K562 (cell line): ENCODE measurements around the gene ADAM15. TPM values are rescaled to one million over a fixed set of nuclear protein-coding genes. Genes with fewer than 3 reads are reported as not detected.
A peak's percentile ranks its signal among the peaks of the same experiment; 100 is the strongest.

ENCODE experiments used
- ATF2 ChIP-seq: sonication (generic); formaldehyde crosslinking; IDR thresholded peaks from 2 replicates; pipeline ENCODE4 v1.8.1; 2022; ENCODE audit warnings: missing genetic modification reagents
- BRF1 ChIP-seq: IDR thresholded peaks from 3 replicates; pipeline ENCODE4 v1.6.1; 2011; ENCODE audit warnings: borderline replicate concordance, mild to moderate bottlenecking; ENCODE audit not compliant: insufficient read length; ENCODE audit errors: extremely low read depth
- DEAF1 ChIP-seq: fragments of 450-650 bp; formaldehyde crosslinking; IDR thresholded peaks from 2 replicates; pipeline ENCODE4 v1.4.0; 2020; ENCODE audit warnings: mild to moderate bottlenecking, moderate library complexity
- ELK3 ChIP-seq: fragments of 450-650 bp; formaldehyde crosslinking; IDR thresholded peaks from 2 replicates; pipeline ENCODE4 v1.4.0; 2020; ENCODE audit warnings: mild to moderate bottlenecking
- ESRRA ChIP-seq: fragments of 450-650 bp; IDR thresholded peaks from 2 replicates; pipeline ENCODE4 v1.6.1; 2014; ENCODE audit warnings: low read depth, mild to moderate bottlenecking, moderate library complexity, borderline replicate concordance
- KDM1A ChIP-seq, 2 experiments: fragments of 450-650 bp; IDR thresholded peaks; 2 replicates each; pipeline ENCODE4 v1.6.1; 2016; ENCODE audit warnings: mild to moderate bottlenecking in 2 of 2
- MEIS2 ChIP-seq: fragments of 450-650 bp; IDR thresholded peaks from 2 replicates; pipeline ENCODE4 v1.6.1; 2014; ENCODE audit warnings: mild to moderate bottlenecking; ENCODE audit not compliant: partially characterized antibody
- POLR2AphosphoS5 ChIP-seq: IDR thresholded peaks from 2 replicates; pipeline ENCODE4 v1.6.1; 2011; ENCODE audit warnings: mild to moderate bottlenecking, low read depth, low read length, moderate library complexity; ENCODE audit not compliant: control insufficient read depth, insufficient read depth
- RBM17 ChIP-seq: fragments of 200-400 bp; formaldehyde crosslinking; IDR thresholded peaks from 2 replicates; pipeline ENCODE4 v1.6.1; 2017; ENCODE audit warnings: low read depth, mild to moderate bottlenecking, low read length, borderline replicate concordance
- SMARCA4 ChIP-seq: fragments of 450-650 bp; IDR thresholded peaks from 2 replicates; pipeline ENCODE4 v1.6.1; 2016
- SRF ChIP-seq, 2 experiments: fragments of 250-450, 450-650 bp in 1 of 2; sonication (Bioruptor Pico) in 1 of 2; sonication (generic) in 1 of 2; formaldehyde crosslinking; IDR thresholded peaks; 2 replicates each; pipeline versions ENCODE4 v1.5.0 to v1.5.1; 2020 to 2022; ENCODE audit warnings: mild to moderate bottlenecking in 1 of 2, missing genetic modification reagents in 1 of 2
- SUPT5H ChIP-seq: fragments of 450-650 bp; IDR thresholded peaks from 2 replicates; pipeline ENCODE4 v1.6.1; 2016
- TAF15 ChIP-seq: fragments of 200-400 bp; formaldehyde crosslinking; IDR thresholded peaks from 2 replicates; pipeline ENCODE4 v1.6.1; 2017; ENCODE audit warnings: mild to moderate bottlenecking, low read depth, low read length, moderate library complexity
- ZFP1 ChIP-seq: fragments of 450-650 bp; formaldehyde crosslinking; IDR thresholded peaks from 2 replicates; pipeline ENCODE4 v1.4.0; 2020; ENCODE audit warnings: mild to moderate bottlenecking, mixed read lengths
- ZNF277 ChIP-seq: fragments of 250-450 bp; sonication (Bioruptor Pico); IDR thresholded peaks from 2 replicates; pipeline ENCODE4 v1.8.0; 2022; ENCODE audit warnings: inconsistent platforms, mild to moderate bottlenecking, moderate library complexity, borderline replicate concordance
- ZNF311 ChIP-seq: fragments of 250-450 bp; sonication (Bioruptor Pico); IDR thresholded peaks from 2 replicates; pipeline ENCODE4 v1.4.0; 2020; ENCODE audit warnings: mild to moderate bottlenecking, moderate library complexity
- ZNF518B ChIP-seq: fragments of 250-450 bp; sonication (Bioruptor Pico); IDR thresholded peaks from 2 replicates; pipeline ENCODE4 v1.5.0; 2021; ENCODE audit warnings: mild to moderate bottlenecking, moderate library complexity
- ZNF583 ChIP-seq: fragments of 250-450 bp; sonication (Bioruptor Pico); IDR thresholded peaks from 2 replicates; pipeline ENCODE4 v1.4.0; 2020
- polyA plus RNA-seq, 8 experiments: library from polyadenylated mRNA; depleted of rRNA in 4 of 8; stranded (reverse) in 5 of 8; unstranded in 3 of 8; fragments of >200 nt; fragmentation: Nextera tagmentation in 2 of 8; fragmentation: Illumina TruSeq in 1 of 8; extraction: Ambion mirVana in 2 of 8; extraction: Trizol in 1 of 8; gene quantifications; 2 replicates each; pipeline versions ENCODE4 v1.2.1 to v1.2.3, GENCODE V29; 2011 to 2014; ENCODE audit warnings: inconsistent platforms in 1 of 8, missing spikeins in 1 of 8
- total RNA-seq, 7 experiments: library from RNA; depleted of rRNA in 6 of 7; stranded (reverse); fragments of >200 nt in 6 of 7; fragmentation: Illumina TruSeq in 2 of 7; extraction: Trizol in 2 of 7; gene quantifications; 2 replicates each; pipeline versions ENCODE4 v1.2.1 to v1.2.3, GENCODE V29; 2011 to 2021; ENCODE audit warnings: low replicate concordance in 1 of 7

ADAM15 gene
- total and polyA plus RNA-seq, 9 of the 15 experiments (the other 6 are each of a cell fraction or from before 2014, with no cell fraction given), result 0.69 to 72.3 (median 32.8) TPM

- no peak for TF ChIP-seq ZNF518B
- no peak for TF ChIP-seq ZFP1 (CRISPR knock-in tag)
- TF ChIP-seq BRF1, result no peak
- TF ChIP-seq MEIS2, result peak; percentile 39
- no peak for TF ChIP-seq DEAF1 (CRISPR knock-in tag)
- TF ChIP-seq ATF2 (CRISPR knock-in tag), result no peak; the same call in 1 of the 2 replicates
- TF ChIP-seq ZNF277 (CRISPR knock-in tag), result no peak
- TF ChIP-seq POLR2AphosphoS5, result no peak
- TF ChIP-seq SRF (CRISPR knock-in tag; IDR thresholded peaks at IDR 0.05), result 0 out of 4 replicates have a peak, but pooled peaks of 1 of the 2 experiments have one; percentile 26
- TF ChIP-seq RBM17, result no peak
- no peak for TF ChIP-seq ZNF311 (CRISPR knock-in tag)
- 0 out of 2 replicates have a peak, but pooled peaks have one; percentile 17 for TF ChIP-seq SMARCA4
- 0 out of 4 replicates have a peak, but pooled peaks of 1 of the 2 experiments have one; percentile 10 for TF ChIP-seq KDM1A (IDR thresholded peaks at IDR 0.05)
- TF ChIP-seq ESRRA, result no peak
- TF ChIP-seq SUPT5H, result no peak
- no peak for TF ChIP-seq ELK3 (CRISPR knock-in tag)
- TF ChIP-seq ZNF583 (CRISPR knock-in tag), result no peak
- TF ChIP-seq TAF15, result no peak
Measured at GRCh38 chr1:155070721-155071569, 19.8 kb downstream of the ADAM15 start (continued).
